Lower leg skin (tissue), 3 donors: ENCODE results near the gene TRPM2.
A peak's percentile ranks its signal among the peaks of the same experiment; 100 is the strongest.
"Not testable (repeated sequence)": the region's sequence is repeated elsewhere in the genome, so short reads cannot be mapped to it uniquely, and the experiment has no call there.

ENCODE experiments used
- POLR2A ChIP-seq, 2 donors: fragments of 450-650 bp; IDR thresholded peaks; one replicate each; pipeline ENCODE4 v1.6.1; 2016 to 2017; ENCODE audit warnings: antibody characterized with exemption in 2 of 2, mild to moderate bottlenecking in 1 of 2, moderate library complexity in 1 of 2
- TF ChIP-seq, protein P1 (sequence below), 3 donors: fragments of 450-650 bp; IDR thresholded peaks; one replicate each; pipeline ENCODE4 v1.5.1; 2016; ENCODE audit warnings: antibody characterized with exemption in 3 of 3, mild to moderate bottlenecking in 3 of 3, moderate library complexity in 2 of 3

DNA sequence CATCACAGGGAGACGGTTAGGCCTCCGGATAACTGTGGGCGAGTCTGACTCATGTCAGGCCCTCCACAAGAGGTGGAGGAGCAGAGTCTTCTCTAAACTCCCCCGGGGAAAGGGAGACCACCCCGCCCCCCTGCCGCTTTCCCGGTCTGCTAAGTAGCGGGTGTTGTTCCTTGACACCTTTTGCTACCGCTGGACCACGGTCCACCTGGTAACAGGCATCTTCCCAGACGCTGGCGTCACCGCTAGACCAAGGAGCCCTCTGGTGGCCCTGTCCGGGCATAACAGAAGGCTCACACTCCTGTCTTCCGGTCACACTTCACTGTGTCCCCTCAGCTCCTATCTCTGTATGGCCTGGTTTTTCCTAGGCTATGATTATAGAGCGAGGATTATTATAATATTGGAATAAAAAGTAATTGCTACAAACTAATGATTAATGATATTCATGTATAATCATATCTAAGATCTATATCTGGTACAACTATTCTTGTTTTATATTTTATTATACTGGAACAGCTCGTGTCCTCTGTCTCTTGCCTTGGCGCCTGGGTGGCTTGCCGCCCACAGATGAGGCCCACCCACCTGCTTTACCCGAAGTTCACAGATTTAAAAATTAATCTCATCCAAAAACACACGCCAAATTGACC is 126.3 kb downstream of the TRPM2 start:
- TF ChIP-seq, protein P1, sequence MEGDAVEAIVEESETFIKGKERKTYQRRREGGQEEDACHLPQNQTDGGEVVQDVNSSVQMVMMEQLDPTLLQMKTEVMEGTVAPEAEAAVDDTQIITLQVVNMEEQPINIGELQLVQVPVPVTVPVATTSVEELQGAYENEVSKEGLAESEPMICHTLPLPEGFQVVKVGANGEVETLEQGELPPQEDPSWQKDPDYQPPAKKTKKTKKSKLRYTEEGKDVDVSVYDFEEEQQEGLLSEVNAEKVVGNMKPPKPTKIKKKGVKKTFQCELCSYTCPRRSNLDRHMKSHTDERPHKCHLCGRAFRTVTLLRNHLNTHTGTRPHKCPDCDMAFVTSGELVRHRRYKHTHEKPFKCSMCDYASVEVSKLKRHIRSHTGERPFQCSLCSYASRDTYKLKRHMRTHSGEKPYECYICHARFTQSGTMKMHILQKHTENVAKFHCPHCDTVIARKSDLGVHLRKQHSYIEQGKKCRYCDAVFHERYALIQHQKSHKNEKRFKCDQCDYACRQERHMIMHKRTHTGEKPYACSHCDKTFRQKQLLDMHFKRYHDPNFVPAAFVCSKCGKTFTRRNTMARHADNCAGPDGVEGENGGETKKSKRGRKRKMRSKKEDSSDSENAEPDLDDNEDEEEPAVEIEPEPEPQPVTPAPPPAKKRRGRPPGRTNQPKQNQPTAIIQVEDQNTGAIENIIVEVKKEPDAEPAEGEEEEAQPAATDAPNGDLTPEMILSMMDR (IDR thresholded peaks at IDR 0.05), result peak in 1 of 3 donors; percentile 20
- not testable (repeated sequence) for TF ChIP-seq POLR2A (IDR thresholded peaks at IDR 0.05)
